Activated naive CD4-positive, alpha-beta T cell treated with anti-CD3 and anti-CD28 coated beads for 36 hours (primary cell): ENCODE data around the gene CHIC1. TPM values are rescaled to one million over a fixed set of nuclear protein-coding genes. Genes with fewer than 3 reads are reported as not detected.
"Not testable (repeated sequence)": the region's sequence is repeated elsewhere in the genome, so short reads cannot be mapped to it uniquely, and the experiment has no call there.

ENCODE experiments used
- CTCF ChIA-PET: fragments of 350-600 bp; sonication (Branson Sonifier 250); formaldehyde crosslinking; loops from one replicate; lab custom pipeline; 2021; ENCODE audit warnings: antibody characterized with exemption; lab: Charles Lee
- DNase-seq: peaks from one replicate; pipeline ENCODE4 v3.0.0-alpha.2; 2020
- H3K27ac Mint-ChIP-seq: one replicate; pipeline ENCODE4 v1.8.0; 2021; ENCODE audit warnings: mild to moderate bottlenecking, mixed read lengths
- H3K27me3 Mint-ChIP-seq: one replicate; pipeline ENCODE4 v1.8.0; 2021; ENCODE audit warnings: low read depth, mixed read lengths
- H3K36me3 Mint-ChIP-seq: one replicate; pipeline ENCODE4 v1.8.0; 2021; ENCODE audit warnings: low read depth, mixed read lengths
- H3K4me1 Mint-ChIP-seq: one replicate; pipeline ENCODE4 v1.8.0; 2021; ENCODE audit warnings: low read depth, mixed read lengths
- H3K4me3 Mint-ChIP-seq: one replicate; pipeline ENCODE4 v1.8.0; 2021; ENCODE audit warnings: mild to moderate bottlenecking, moderate library complexity, mixed read lengths
- H3K9me3 Mint-ChIP-seq: one replicate; pipeline ENCODE4 v1.8.0; 2021; ENCODE audit warnings: mixed read lengths
- intact Hi-C: fragments of 100-400 bp; cut with micrococcal nuclease; formaldehyde crosslinking; loops from one replicate; pipeline ENCODE4 v1.15.1; 2023
- total RNA-seq, 2 experiments: library from RNA; stranded (reverse); gene quantifications; one replicate each; pipeline ENCODE4 v1.2.3, GENCODE V29; 2021

The CHIC1 gene
- total RNA-seq = 1 to 10 TPM; 3.5 to 4.5 TPM

- peak; percentile 75 for DNase-seq
- Mint-ChIP-seq H3K27me3 (no peaks in the 10 kb centered on the region), H3K27ac (peak within 1 kb of the TSS; percentile 93), H3K9me3 (no peaks in the 10 kb centered on the region), H3K4me3 (peak within 1 kb of the TSS; percentile 100), H3K36me3 (no peaks in the 10 kb centered on the region), H3K4me1 (peaks cover 13% of the 10 kb centered on the region)
- intact Hi-C loops = loop anchor here (2.0 to 10.0 kb wide), 5 partner anchors 348 to 1052 kb away; partner anchors contain the start of genes NAP1L2 and RLIM
- CTCF ChIA-PET = interaction anchor here (0.6 kb wide), 1 partner anchor 1230 kb away, joined by 3 read pairs; no protein-coding TSS in a partner anchor
Measured at GRCh38 chrX:73562984-73563737, at the start of gene CHIC1. Gene CHIC1, plus strand, starts transcription at chrX:73563197. Its CDS starts 88 bp downstream, at chrX:73563285.

GRCh38 chrX:73522823-73523222 is 40.2 kb upstream of the CHIC1 start:
- H3K9me3 Mint-ChIP-seq = peaks cover 18% of the 10 kb centered on the region
- CTCF ChIA-PET, H3K4me3 Mint-ChIP-seq: not testable (repeated sequence)

GRCh38 chrX:73524906-73525305 is 38.1 kb upstream of the CHIC1 start:
- H3K4me1 Mint-ChIP-seq = no peaks in the 10 kb centered on the region
- H3K4me3 Mint-ChIP-seq = no peak overlapping the region
- H3K27me3 Mint-ChIP-seq = no peaks in the 10 kb centered on the region
- H3K27ac Mint-ChIP-seq = no peak overlapping the region
- CTCF ChIA-PET = no interaction called here
- intact Hi-C loops = no loop called here
- peaks cover 4% of the 10 kb centered on the region for H3K36me3 Mint-ChIP-seq
- H3K9me3 Mint-ChIP-seq = peaks cover 32% of the 10 kb centered on the region
- no peak for DNase-seq

More at GRCh38 chrX:73522823-73523222, 40.2 kb upstream of the CHIC1 start:
- H3K27me3 Mint-ChIP-seq, H3K27ac Mint-ChIP-seq, H3K4me1 Mint-ChIP-seq, intact Hi-C loops, H3K36me3 Mint-ChIP-seq, DNase-seq: not testable (repeated sequence)

GRCh38 chrX:73525928-73526690 is 36.9 kb upstream of the CHIC1 start:
- peaks cover 9% of the 10 kb centered on the region for H3K36me3 Mint-ChIP-seq
- no peaks in the 10 kb centered on the region for H3K27me3 Mint-ChIP-seq
- peaks cover 38% of the 10 kb centered on the region for H3K9me3 Mint-ChIP-seq
- CTCF ChIA-PET = no interaction called here
- no peak overlapping the region for H3K27ac Mint-ChIP-seq
- DNase-seq = no peak
- intact Hi-C loops = no loop called here
- H3K4me3 Mint-ChIP-seq = no peak overlapping the region
- no peaks in the 10 kb centered on the region for H3K4me1 Mint-ChIP-seq

GRCh38 chrX:73531655-73532054 is 31.3 kb upstream of the CHIC1 start:
- intact Hi-C loops, CTCF ChIA-PET, H3K4me3 Mint-ChIP-seq, H3K27ac Mint-ChIP-seq, H3K27me3 Mint-ChIP-seq, DNase-seq, H3K4me1 Mint-ChIP-seq: not testable (repeated sequence)
- peaks cover 40% of the 10 kb centered on the region for H3K9me3 Mint-ChIP-seq
- H3K36me3 Mint-ChIP-seq = peaks cover 17% of the 10 kb centered on the region

GRCh38 chrX:73556159-73556558 is 6.8 kb upstream of the CHIC1 start:
- Mint-ChIP-seq H3K4me3 (no peak overlapping the region), H3K4me1 (peaks cover 5% of the 10 kb centered on the region), H3K27ac (no peak overlapping the region), H3K27me3 (no peaks in the 10 kb centered on the region), H3K36me3 (no peaks in the 10 kb centered on the region), H3K9me3 (no peaks in the 10 kb centered on the region)
- CTCF ChIA-PET = no interaction called here
- intact Hi-C loops = no loop called here
- DNase-seq = no peak

- DNase-seq = no peak
- peaks cover 13% of the 10 kb centered on the region for H3K4me1 Mint-ChIP-seq
- intact Hi-C loops = loop anchor here (2.0 to 10.0 kb wide), 5 partner anchors 347 to 1053 kb away; partner anchors contain the start of genes NAP1L2 and RLIM
- H3K27ac Mint-ChIP-seq = no peak overlapping the region
- H3K9me3 Mint-ChIP-seq = no peaks in the 10 kb centered on the region
- H3K27me3 Mint-ChIP-seq = no peaks in the 10 kb centered on the region
- CTCF ChIA-PET = no interaction called here
- H3K4me3 Mint-ChIP-seq = peak overlapping the region; percentile 36
- no peaks in the 10 kb centered on the region for H3K36me3 Mint-ChIP-seq
Measured at GRCh38 chrX:73561801-73562200, 1.2 kb upstream of the CHIC1 start.

- intact Hi-C loops = loop anchor here (2.0 to 10.0 kb wide), 5 partner anchors 348 to 1052 kb away; partner anchors contain the start of genes NAP1L2 and RLIM
- no peak for DNase-seq
- Mint-ChIP-seq H3K36me3 (no peaks in the 10 kb centered on the region), H3K4me1 (peaks cover 13% of the 10 kb centered on the region), H3K27ac (peak overlapping the region; percentile 93), H3K9me3 (no peaks in the 10 kb centered on the region), H3K27me3 (no peaks in the 10 kb centered on the region), H3K4me3 (peak overlapping the region; percentile 100)
- CTCF ChIA-PET = interaction anchor here (0.6 kb wide), 1 partner anchor 1230 kb away, joined by 3 read pairs; no protein-coding TSS in a partner anchor
Measured at GRCh38 chrX:73562458-73562857, 539 bp upstream of the CHIC1 start.

- H3K27me3 Mint-ChIP-seq = no peaks in the 10 kb centered on the region
- H3K4me1 Mint-ChIP-seq = peaks cover 13% of the 10 kb centered on the region
- no peak for DNase-seq
- intact Hi-C loops = loop anchor here (2.0 to 10.0 kb wide), 5 partner anchors 349 to 1051 kb away; partner anchors contain the start of genes NAP1L2 and RLIM
- peak overlapping the region; percentile 93 for H3K27ac Mint-ChIP-seq
- H3K36me3 Mint-ChIP-seq = no peaks in the 10 kb centered on the region
- CTCF ChIA-PET = no interaction called here
- peak overlapping the region; percentile 100 for H3K4me3 Mint-ChIP-seq
- no peaks in the 10 kb centered on the region for H3K9me3 Mint-ChIP-seq
Measured at GRCh38 chrX:73563738-73564068, 706 bp downstream of the CHIC1 start.

- CTCF ChIA-PET = no interaction called here
- H3K4me3 Mint-ChIP-seq = no peak overlapping the region
- H3K36me3 Mint-ChIP-seq = peaks cover 16% of the 10 kb centered on the region
- peaks cover 22% of the 10 kb centered on the region for H3K4me1 Mint-ChIP-seq
- intact Hi-C loops = no loop called here
- no peaks in the 10 kb centered on the region for H3K9me3 Mint-ChIP-seq
- H3K27me3 Mint-ChIP-seq = no peaks in the 10 kb centered on the region
- no peak overlapping the region for H3K27ac Mint-ChIP-seq
- no peak for DNase-seq
Measured at GRCh38 chrX:73577361-73577760, 14.4 kb downstream of the CHIC1 start.

- Mint-ChIP-seq H3K36me3 (peaks cover 3% of the 10 kb centered on the region), H3K9me3 (no peaks in the 10 kb centered on the region), H3K27ac (no peak overlapping the region), H3K4me1 (peaks cover 18% of the 10 kb centered on the region), H3K27me3 (no peaks in the 10 kb centered on the region), H3K4me3 (no peak overlapping the region)
- intact Hi-C loops = no loop called here
- CTCF ChIA-PET = no interaction called here
- DNase-seq = no peak
Measured at GRCh38 chrX:73581002-73581628, 18.1 kb downstream of the CHIC1 start.

- CTCF ChIA-PET, intact Hi-C loops, H3K9me3 Mint-ChIP-seq, DNase-seq, H3K27me3 Mint-ChIP-seq, H3K27ac Mint-ChIP-seq, H3K4me1 Mint-ChIP-seq, H3K4me3 Mint-ChIP-seq: not testable (repeated sequence)
- H3K36me3 Mint-ChIP-seq = peaks cover 41% of the 10 kb centered on the region
Measured at GRCh38 chrX:73597758-73598157, 34.8 kb downstream of the CHIC1 start.
